NCI-H1048 (cell line): ENCODE measurements around the gene ARHGAP40.

Source experiments
- DNase-seq: peaks from one replicate; lab custom pipeline; 2025; lab: John Stamatoyannopoulos, UW

ARHGAP40 gene

GRCh38 chr20:38651562-38651961 lies 50.0 kb downstream of the ARHGAP40 start:
- no peak for DNase-seq

GRCh38 chr20:38652995-38653394 lies 51.4 kb downstream of the ARHGAP40 start:
- no peak for DNase-seq

GRCh38 chr20:38657390-38657789 lies 55.8 kb downstream of the ARHGAP40 start:
- DNase-seq, result no peak

- DNase-seq, result no peak
These were observed 57.4 kb downstream of the ARHGAP40 start for GRCh38 chr20:38658879-38659596.

- DNase-seq, result no peak
These were observed 57.9 kb downstream of the ARHGAP40 start for GRCh38 chr20:38659597-38659880.

GRCh38 chr20:38660429-38660828 lies 58.8 kb downstream of the ARHGAP40 start:
- DNase-seq, result no peak

- DNase-seq, result no peak
These were observed 62.1 kb downstream of the ARHGAP40 start for GRCh38 chr20:38663660-38664059.

- no peak for DNase-seq
These were observed 62.7 kb downstream of the ARHGAP40 start for GRCh38 chr20:38664284-38664683.

GRCh38 chr20:38665094-38665493 lies 63.5 kb downstream of the ARHGAP40 start:
- no peak for DNase-seq

- DNase-seq, result no peak
These were observed 64.1 kb downstream of the ARHGAP40 start for GRCh38 chr20:38665506-38666285.

GRCh38 chr20:38667417-38667956 lies 65.9 kb downstream of the ARHGAP40 start:
- DNase-seq, result no peak

- DNase-seq, result no peak
These were observed 68.1 kb downstream of the ARHGAP40 start for GRCh38 chr20:38669688-38670087.

- no peak for DNase-seq
These were observed 69.2 kb downstream of the ARHGAP40 start for GRCh38 chr20:38670786-38671185.

- no peak for DNase-seq
These were observed 69.6 kb downstream of the ARHGAP40 start for GRCh38 chr20:38671186-38671585.

- no peak for DNase-seq
These were observed 70.2 kb downstream of the ARHGAP40 start for GRCh38 chr20:38671701-38672292.

- no peak for DNase-seq
These were observed 70.9 kb downstream of the ARHGAP40 start for GRCh38 chr20:38672504-38672903.

GRCh38 chr20:38673261-38673660 lies 71.7 kb downstream of the ARHGAP40 start:
- DNase-seq, result no peak

GRCh38 chr20:38673725-38674091 lies 72.1 kb downstream of the ARHGAP40 start:
- DNase-seq, result no peak

- DNase-seq, result no peak
These were observed 72.6 kb downstream of the ARHGAP40 start for GRCh38 chr20:38674092-38674764.

GRCh38 chr20:38674765-38675133 lies 73.1 kb downstream of the ARHGAP40 start:
- no peak for DNase-seq

- DNase-seq, result no peak
These were observed 75.0 kb downstream of the ARHGAP40 start for GRCh38 chr20:38676576-38676975.

GRCh38 chr20:38680500-38681306 lies 79.1 kb downstream of the ARHGAP40 start:
- no peak for DNase-seq
